Measurements from ENCODE around the gene CAMTA1. TPM values are rescaled to one million over a fixed set of nuclear protein-coding genes. Genes with fewer than 3 reads are reported as not detected.

CAMTA1 gene
- total RNA-seq, 1 donor from 2014 or later = 72.4 TPM

- DNase-seq (ENCODE audit: low spot score) (no peak), ATAC-seq (no peak)
- intact Hi-C loops (cut with DNase I) = no loop called here
Observed at GRCh38 chr1:6866825-6867224, 81.6 kb downstream of the CAMTA1 start.

DNA sequence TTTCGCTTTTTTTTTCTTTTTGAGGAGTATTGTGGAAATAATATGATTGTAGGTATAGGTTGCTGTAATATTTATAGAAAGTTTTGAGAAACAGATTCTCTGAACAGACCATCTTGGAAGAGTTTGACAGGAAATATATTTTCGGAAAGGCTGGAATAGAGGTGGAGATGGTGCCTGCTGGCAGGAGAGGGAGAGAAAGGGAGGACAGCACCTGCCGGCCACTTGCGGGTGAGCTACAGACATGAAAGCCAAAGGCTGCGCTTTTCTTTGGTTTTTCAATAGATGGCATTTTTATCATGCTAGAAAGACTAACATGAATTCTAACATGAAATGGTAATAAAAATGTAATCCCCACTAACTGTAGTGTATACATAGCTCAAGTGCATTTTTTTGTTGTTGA is 82.1 kb downstream of the CAMTA1 start:
- ATAC-seq (no peak), DNase-seq (ENCODE audit: low spot score) (no peak)
- intact Hi-C loops (cut with DNase I) = no loop called here

GRCh38 chr1:6867729-6868659 is 82.7 kb downstream of the CAMTA1 start:
- DNase-seq (ENCODE audit: low spot score) = no peak
- intact Hi-C loops (cut with DNase I) = no loop called here
- no peak for ATAC-seq

GRCh38 chr1:6868660-6869380 is 83.6 kb downstream of the CAMTA1 start:
- DNase-seq (ENCODE audit: low spot score) = no peak
- intact Hi-C loops (cut with DNase I) = no loop called here
- no peak for ATAC-seq

DNA sequence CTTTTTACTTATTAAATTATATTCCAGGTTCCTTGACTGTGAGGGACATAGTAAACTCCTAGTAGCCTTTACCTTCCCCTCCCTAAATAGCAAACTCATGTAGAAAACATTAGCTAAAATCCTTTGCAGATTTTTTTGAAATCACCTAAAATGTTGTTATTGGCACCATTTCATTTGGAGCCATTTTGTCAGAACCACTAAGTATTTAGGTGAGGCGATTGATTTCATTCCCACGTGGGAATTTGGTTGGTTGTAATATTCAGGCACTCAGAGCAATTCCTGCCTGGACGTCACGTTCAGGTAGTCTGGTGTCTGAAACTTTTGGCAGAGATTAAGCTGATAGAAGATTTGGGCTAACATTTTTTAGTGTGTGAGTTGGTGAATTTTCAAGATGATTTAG is 84.3 kb downstream of the CAMTA1 start:
- DNase-seq (ENCODE audit: low spot score) = no peak
- no peak for ATAC-seq
- intact Hi-C loops (cut with DNase I) = no loop called here

DNA sequence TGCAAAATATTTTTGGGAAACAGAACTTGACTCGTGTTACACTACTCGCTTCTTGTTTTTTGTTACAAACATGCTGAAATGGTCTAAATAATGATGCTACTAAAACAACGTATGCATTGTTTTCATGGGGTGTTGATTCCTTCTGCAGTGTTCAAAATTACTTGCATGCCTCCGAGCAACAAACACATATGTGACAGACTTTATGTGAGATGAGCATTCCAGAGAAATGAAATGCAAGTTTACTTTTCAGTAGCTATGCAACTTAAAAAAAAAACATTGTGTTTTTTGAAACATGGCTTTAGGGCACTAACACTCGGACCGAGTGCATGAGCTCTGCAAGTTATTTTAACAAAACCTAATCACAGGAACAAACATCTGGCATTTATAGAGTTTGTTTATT is 84.8 kb downstream of the CAMTA1 start:
- DNase-seq (ENCODE audit: low spot score) = no peak
- intact Hi-C loops (cut with DNase I) = no loop called here
- ATAC-seq = no peak

DNA sequence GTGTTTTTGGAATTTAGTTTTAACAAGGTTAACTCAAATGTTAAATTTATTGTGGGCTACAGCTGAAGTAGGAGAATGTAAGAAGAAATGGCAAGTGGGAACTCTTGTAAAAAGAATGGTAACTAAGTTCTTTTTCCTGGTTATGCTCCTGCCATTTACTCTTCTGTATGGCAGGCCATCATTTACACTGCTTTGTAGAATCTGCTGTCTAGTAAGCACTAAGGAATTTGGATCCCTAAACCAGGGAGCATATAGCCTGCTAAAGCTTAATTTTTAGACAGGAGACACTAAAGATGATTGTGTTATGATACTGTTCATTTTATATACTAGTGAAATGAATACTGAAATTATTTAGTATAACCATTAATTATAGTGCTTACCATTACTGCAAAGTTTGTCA is 85.3 kb downstream of the CAMTA1 start:
- intact Hi-C loops (cut with DNase I) = no loop called here
- no peak for ATAC-seq
- no peak for DNase-seq (ENCODE audit: low spot score)

DNA sequence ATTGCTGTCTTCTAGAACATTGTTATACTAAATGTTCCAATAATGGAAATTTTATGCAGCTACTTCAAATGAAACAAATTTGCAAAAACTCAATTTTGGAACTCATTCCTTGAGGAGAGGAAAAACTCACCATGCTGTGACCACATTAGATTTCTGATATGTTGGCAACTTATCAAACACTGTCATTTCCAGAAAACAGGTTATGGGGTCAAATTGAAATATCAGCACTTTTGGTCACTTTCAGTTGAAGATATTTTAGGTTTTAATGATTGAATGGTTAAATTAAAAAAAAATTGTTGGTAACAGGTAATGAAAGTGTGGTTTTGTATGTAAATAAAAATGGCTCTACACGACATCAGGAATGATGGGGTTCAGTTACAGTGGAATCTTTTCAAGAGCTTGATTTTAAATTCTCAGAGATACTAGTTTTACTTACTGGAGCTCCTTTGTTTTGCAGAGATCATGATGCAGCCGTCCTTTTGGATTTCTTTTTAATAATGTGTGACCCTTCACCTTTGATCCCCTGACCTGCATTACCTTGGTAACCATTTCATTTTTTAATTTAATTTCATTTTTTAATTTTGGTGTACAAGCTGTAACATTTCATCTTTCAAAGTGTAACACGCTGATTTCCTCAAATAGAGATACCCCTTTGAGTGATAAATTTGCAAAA is 86.2 kb downstream of the CAMTA1 start:
- ATAC-seq (no peak), DNase-seq (ENCODE audit: low spot score) (no peak)
- intact Hi-C loops (cut with DNase I) = no loop called here

DNA sequence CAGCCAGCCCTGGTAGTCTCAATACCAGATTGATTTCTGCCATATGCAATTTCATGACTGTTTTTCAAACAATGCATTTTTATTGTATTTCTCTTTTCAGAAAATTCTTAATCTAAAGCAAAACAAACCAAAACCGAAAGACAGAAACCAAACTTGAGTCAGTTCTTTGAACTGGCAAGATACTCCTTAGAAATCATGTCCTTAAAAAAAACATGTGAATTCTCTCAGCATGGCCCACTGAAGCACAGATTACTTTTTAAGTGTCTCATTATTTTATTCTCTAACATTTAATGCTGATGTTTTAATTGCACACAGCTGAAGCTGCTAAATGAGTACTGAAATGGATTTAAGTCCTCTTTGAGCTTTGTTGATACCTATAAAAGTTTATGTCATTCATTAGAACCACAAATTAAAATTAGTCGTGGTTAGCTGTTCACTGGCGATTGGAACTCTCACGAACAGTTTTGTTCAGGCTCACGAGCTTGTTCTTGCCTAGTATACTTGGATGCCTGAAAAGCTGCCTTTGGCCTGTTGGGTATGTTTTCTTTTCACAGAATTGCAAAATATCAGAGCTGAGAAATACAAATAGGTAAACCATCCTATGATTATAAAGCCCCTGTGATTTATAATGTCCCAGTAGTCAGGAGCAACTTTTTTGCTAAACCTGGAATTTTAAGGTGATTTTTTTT is 87.5 kb downstream of the CAMTA1 start:
- ATAC-seq (no peak), DNase-seq (ENCODE audit: low spot score) (no peak)
- intact Hi-C loops (cut with DNase I) = no loop called here

DNA sequence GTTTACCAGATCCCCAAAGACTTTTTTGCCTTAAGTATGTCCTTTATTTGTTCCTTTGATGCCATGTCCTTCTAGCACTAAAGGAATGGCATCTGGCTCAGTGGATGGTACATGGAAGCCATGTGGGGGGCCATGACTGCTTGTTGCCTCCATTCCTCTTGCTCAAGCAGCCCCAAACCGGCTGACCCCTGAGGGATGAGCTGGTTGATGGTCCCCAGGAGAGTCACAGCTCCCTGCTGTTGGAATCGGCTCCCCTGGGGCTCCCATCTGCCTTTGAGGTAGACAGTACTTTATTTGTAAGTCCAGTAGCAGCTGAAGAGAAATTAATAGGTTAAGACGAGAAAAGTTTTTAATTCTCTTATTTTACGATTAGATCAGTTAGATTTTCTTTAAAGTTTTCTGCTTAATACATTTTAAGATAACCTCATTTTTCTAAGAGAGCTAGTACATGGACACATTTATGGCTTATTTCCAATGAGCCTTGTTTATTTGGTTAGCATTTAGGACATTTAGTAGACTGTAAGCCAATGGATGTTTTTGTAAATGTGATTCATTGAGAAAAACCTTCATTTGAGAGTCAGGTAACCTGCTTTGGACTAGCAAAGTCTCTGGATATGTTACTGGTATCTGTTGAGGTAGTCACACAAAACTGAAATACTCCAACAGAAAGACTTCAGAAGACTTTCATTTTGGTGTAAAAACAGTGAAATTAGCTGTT is 88.2 kb downstream of the CAMTA1 start:
- DNase-seq (ENCODE audit: low spot score) (no peak), ATAC-seq (no peak)
- intact Hi-C loops (cut with DNase I) = no loop called here

GRCh38 chr1:6874298-6874697 is 89.0 kb downstream of the CAMTA1 start:
- ATAC-seq (no peak), DNase-seq (ENCODE audit: low spot score) (no peak)
- intact Hi-C loops (cut with DNase I) = no loop called here

DNA sequence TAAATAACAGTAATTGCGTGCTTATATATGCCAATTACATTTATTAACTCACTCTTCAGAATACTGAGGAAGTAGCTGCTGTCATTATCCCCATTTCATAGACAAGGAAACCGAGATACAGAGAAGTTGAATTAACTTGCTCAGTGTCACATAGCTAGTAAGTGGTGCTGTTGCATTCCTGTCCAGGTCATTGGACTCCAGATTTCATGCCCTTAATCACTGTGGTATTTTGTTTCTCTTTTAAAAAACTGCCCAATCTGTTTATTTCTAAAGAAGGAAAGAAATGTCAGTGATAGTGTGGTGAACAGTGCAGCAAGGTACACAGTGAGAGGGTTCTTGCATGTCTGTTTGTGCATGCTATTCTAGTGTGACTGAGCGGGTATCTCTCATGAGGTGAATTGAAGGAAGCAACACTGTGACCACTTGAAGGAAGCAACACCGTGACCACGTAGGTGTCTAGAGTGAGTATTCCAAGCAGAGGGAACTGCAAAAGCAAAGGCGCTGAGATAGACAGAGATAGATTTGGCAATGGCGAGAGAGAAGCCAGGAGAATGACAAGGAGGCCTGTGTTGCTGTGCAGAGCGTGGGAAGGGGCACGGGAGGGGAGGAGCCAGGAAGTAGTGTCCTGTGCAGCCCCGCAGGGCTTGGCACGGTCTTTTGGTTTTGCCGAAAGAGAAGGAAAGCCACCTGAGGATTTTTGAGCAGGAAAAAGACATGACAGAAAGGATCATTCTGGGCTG is 95.9 kb downstream of the CAMTA1 start:
- ATAC-seq = peak; percentile 38
- intact Hi-C loops (cut with DNase I) = no loop called here
- DNase-seq (ENCODE audit: low spot score) = no peak

- DNase-seq (ENCODE audit: low spot score) (no peak), ATAC-seq (no peak)
- intact Hi-C loops (cut with DNase I) = no loop called here
Observed at GRCh38 chr1:6882414-6882813, 97.2 kb downstream of the CAMTA1 start.

- intact Hi-C loops (cut with DNase I) = no loop called here
- ATAC-seq (no peak), DNase-seq (ENCODE audit: low spot score) (no peak)
Observed at GRCh38 chr1:6884652-6885153, 99.4 kb downstream of the CAMTA1 start.

- intact Hi-C loops (cut with DNase I) = no loop called here
- ATAC-seq = no peak
- no peak for DNase-seq (ENCODE audit: low spot score)
Observed at GRCh38 chr1:6885426-6885825, 100.2 kb downstream of the CAMTA1 start.

DNA sequence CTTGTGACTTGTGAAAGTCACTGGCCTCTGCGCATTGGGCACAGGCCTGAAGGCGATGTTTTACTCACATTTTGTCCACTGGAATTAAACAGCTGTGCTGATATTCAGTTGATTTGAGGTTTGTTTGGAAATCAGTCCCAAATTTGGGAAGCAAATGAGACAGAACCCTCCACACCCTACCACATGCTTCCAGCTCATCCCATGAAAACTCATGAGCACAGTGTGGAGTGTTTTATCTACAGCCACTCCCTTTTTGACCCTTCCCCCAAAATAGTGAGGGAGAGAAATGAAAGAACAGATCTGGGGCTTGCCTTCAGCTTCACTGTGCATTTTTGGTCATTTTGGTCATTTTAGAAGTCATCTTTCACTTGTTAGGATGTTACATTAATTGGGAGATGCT is 101.3 kb downstream of the CAMTA1 start:
- DNase-seq (ENCODE audit: low spot score) (no peak), ATAC-seq (no peak)
- intact Hi-C loops (cut with DNase I) = no loop called here

GRCh38 chr1:6888268-6888667 is 103.0 kb downstream of the CAMTA1 start:
- ATAC-seq = no peak
- DNase-seq (ENCODE audit: low spot score) = no peak
- intact Hi-C loops (cut with DNase I) = no loop called here

DNA sequence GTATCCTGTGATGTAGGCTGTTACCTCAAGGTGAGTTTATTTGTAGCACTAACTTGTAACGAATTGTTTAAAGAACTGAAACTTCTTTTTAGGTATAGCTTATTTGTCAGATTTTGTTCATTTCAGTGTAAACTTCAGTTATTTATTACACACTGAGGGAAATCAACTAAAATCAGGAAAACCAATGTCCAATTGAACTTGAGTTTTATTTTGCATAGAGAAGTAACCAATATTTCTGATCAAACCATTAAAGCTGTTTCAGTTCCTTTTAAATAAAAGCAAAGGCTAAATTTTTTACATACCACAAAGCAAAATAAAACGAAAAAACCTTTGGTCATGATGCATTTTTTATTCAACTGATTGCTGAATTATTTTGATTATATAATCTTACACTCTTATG is 103.6 kb downstream of the CAMTA1 start:
- intact Hi-C loops (cut with DNase I) = no loop called here
- no peak for DNase-seq (ENCODE audit: low spot score)
- no peak for ATAC-seq

Data from sciatic nerve (tissue), 2 donors.